Pons (tissue), 1 donor: Measurements from ENCODE around the gene RAPGEF3.

Experiments used
- DNase-seq: peaks from one replicate; pipeline ENCODE4 v3.0.0-alpha.2; 2016; ENCODE audit warnings: low spot score

RAPGEF3 gene

DNA sequence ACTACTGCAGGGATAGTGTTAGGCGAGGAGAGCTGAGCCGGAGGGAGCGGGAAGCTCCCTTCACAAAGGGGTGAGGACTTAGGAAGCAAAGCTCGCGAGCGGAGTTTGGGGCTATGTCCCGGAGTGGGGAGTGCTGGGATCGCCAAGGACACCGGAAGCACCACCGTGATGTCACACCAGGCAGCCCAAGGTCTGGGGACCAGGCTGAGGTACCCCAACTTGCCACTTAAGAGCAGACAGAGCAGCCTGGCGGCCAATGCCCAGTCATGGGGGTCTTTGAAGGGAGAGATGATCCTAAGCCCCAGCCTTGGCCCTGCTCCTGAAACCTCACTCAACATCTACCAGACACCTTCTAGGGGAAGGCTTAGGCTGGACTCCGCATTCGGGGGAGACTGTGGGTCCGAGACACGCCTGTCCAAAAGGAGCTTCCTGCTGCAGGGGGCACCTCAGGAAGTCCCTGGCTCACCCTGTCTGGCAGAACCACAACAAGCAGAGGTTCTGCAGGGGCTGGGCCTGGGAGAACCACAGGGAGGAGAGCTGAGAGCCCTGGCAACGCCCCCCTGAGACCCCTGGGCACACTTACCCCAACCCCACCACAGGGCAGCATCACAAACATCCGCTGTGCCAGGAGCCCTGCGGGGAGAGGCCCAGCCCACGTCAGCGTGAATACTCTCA, 32.1 kb upstream of the RAPGEF3 start:
- DNase-seq = no peak

DNA sequence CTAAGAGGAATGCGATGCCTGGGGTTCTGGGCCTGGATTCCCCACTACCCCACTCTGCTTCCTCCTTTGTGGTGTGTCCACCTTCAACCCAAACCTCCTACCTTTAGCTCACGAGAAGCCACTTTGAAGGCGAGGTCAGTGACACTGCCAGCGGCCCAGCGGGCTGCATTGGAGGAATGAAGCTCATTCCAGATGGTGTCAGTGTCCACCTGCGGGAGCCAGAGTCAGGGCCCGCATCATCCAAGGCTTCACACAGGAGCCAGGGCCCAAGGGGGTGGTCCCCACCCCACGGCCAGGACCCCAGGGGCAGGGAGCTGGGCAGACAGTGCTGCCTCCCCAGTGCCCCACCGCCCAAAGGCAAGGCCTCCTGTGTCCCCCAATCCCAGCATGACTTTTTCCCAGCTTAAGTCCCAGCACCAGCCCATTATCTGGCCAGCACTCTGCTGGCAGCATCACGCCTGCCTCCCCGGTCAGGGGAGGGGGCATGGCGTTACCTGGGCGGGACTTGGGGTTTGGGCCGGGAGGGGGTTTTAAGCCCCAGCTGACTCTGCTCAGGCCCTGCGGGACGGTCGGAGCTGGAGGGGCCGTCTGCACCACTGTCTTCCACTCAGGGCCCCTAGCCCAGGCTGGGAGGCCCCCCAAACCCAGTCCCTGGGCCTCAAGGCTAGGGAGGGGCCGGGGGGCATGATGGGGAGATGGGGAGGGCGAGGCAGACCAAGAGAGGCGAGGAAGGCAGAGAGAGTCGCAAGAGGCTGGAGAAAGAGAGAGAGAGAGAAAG, 31.2 kb upstream of the RAPGEF3 start:
- DNase-seq = no peak

DNA sequence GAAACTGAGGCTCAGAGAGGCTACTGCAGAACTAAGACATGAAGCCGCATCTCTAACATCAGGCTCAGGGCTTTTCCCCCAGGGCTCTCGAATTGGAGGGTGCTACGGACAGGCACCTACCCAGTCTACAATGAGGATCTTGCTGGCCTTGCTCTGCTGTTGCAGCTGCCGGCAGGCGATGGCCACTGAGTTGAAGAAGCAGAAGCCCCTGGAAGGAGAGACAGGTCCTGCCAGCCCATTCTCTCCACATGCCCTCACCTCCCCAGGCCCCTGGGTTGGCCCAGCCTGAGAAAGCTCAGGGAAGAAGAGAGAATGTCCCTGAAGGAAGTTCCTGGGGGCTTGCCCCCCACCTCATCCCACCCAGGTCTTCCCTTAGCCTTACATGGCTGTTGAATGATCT, 30.5 kb upstream of the RAPGEF3 start:
- no peak for DNase-seq

DNA sequence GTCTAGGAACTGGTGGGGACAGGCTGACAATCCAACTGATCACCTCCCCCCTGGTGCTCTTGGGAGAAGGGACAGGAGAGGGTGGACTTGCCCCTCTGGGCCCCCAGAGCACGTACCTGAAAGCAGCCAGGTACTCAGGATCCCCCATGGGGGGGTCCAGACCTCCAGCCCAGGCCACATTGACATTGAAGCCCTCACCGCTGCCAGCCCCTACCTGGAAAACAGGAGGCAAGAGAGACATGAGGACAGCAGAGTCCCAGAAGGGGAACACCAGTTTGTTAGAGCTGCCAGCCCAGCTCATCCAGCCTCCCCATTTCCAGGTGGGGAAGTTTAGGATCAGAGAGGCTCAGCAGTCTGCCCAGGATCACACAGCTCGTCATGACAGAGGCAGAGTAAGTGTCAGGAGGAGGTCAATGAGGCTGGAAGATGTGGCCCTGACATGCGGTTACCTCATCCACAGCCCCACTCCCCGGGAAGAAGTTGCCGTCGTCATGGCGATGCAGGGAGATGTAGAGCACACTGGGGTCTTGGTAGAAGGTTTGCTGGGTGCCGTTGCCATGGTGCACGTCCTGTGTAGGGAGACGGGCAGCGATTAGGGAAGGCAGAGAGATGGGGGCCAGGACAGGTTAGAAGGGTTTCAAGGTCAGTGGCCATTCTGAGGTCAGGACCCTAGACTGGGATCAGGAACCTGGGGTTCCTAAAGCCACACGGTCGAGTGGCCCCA, 29.1 kb upstream of the RAPGEF3 start:
- no peak for DNase-seq

DNA sequence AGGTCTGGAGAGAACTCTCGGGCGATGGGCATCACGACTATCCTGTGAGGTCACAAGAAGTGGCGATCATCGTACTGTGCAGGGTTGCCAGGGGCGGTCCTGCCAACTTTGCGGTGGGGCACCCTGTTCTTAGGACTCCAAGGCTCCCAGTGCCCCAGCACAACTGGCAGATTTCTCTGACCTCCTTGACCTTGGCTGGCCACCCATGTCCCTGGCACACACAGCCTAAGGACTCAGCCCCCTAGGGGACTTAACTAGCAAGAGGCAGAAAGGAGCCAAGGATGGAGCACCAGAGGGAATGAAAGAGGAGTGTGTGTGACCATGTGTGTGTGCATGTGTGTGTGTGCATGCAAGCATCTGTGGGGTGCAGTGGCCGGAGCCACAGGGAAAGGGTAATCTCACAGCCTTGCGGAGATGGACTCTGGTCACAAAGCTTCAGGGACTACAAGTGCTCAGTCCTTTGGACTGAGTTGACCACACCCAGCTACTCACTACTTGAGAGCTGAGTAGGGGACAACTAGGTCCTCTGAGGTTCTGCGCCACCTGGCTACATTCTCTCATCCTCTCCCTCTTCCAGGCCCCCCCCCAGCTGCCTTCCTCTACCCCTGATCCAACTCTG, 28.1 kb upstream of the RAPGEF3 start:
- DNase-seq = no peak

DNA sequence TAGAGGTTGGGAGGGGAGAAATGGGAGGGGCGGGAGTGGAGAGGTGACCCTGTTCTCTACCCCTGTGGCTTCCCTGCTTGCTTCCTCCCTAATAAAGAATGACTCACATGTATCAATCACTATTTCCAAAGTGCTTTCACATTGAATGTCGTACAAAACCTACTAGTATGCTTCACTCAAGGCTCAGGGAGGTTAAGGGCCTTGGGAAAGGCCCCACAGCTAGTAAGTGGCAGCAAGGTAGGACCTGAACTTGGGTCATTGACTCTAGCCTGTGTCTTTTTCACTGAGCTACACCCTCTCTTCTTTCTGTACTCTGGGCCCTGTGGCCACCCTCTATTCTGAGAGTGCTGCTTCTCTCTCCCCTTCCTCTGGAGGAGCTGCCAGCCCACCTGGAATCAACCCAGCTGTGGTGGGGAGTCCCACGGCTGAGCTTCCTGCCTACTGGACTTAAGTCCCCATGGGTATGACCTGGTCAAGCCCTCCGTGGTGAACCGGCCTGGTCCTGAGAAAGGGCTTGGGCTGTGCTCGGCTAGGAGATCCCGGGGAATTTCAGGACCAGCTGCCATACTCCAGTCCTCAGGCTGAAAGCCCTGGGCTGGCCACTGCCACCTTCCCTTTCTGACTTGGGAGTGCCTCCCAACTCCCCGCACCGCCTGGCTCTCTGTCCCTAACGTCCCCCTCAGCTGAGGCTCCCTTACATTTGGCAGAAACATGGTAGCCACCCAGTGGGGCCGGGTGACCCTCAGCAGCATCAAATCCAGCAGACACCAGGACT, 27.4 kb upstream of the RAPGEF3 start:
- DNase-seq = no peak

DNA sequence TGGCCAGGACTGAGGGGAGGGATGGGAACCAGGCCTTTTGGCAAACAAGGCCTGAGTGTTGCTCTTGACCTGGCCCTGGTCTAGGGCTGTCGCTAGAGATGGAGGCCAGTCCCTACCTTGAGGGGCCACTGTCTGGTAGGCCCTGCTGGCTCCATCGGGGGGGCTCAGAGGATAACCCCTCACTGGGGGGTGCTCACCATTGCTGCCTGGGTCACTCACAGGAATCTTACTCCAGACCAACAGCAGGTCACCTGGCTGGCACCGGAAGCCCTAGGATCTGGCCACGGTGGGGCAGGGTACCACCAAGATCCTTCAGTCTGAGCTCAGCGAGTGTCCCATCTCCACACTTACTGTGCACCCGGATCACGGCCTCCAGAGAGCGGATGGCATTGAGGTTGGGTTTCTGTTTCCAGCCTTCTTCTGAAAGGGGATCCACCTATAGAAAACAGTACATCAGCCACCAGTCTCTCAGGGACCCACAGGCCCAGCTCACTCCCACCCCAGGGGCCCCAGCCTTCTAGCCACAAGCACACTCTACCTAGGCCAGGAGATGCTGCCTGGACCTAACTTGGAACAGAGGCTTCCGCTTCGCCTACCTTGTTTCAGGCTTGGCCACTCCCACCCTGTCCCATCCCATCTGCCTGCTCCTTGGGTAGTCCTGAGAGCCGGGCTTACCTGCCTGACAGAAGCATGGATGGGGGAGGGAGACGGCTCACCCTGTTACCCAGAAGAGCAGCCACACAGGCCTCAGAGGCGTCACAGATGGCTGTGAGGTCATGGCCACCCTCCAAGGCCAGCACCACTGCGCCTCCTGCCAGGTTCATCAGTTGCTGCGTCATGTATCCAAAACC, 26.6 kb upstream of the RAPGEF3 start:
- DNase-seq = no peak

DNA sequence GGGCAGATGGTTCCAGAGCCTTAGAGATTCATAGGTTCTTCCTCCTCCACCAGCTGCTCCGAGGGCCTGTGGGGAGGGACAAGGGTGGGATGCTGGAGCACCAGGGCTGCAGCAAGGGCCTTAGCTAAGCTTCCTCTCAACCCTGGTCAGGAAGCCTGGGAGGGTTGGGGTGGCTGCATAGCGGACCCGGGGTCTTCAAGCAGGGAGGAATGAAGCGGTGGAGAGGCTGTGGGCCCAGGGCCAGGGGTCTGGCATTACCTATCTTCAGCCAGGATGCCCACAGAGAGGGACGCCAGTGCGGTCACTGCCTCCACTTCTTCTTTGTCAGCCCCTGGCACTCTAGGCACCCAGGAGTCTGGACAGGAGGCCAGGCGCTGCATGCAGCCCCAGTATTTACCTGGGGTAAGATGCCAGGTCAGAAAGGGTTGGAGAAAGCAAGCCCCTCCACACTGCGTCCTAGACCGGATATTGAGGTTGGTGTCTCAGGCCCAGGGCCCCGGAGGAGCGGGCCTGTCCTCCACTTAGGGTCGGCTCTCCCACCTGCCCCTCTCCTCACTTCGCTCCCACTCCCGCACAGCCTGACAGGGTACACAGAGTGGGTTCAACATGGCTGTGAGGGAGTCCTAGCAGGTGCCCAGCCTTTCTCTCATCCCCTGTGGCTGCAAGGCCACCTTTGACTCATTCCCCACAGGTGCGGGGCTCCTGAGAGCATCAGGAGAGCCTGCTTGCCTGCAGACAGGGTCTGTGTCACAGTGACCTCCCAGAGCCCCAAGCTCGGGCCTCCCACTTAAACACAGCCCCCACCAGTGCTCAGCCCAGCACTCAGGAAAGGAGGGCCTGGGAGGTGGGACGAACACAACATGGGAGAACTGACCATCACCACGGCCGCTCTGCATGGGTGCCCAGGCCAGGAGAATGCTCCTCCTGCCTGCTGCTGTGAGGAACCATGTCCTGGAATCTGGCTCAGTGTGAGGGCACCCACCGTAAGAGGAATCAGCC, 25.4 kb upstream of the RAPGEF3 start:
- no peak for DNase-seq

DNA sequence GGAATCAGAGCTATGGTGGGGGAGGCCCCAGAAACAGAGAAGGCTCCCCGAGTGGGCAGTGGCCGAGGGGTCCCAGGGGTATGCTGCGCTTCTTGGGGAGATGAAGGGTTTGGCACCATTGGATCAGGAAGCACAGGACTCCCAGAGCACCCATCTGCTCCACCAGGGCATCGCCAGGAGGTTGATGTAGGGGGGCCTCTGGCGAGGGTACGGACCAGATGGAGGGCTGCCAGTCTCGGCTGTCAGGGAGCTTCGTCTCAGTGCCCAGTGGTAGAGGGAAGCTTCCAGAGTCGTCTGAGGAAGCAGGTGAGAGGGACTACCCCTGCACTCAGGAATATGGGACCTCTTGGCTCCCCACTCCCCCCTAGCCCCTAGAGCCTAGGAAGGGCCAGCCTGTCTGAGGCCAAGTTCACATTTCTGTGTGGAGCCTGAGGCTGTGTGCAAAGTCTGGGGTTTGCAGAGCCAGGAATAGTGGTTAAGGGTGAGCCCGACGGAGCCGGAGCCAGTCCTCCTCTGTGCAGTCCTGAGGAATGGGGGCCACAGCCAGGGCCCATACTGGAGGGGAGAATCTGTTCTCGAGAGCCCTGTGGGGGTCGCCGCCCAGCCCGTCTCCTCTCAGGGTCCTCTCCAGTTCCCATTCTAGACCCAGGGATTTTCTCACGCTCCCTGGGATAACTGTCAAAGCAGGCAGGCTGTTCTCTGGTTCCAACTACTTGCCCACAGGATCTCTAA, 24.5 kb upstream of the RAPGEF3 start:
- no peak for DNase-seq

DNA sequence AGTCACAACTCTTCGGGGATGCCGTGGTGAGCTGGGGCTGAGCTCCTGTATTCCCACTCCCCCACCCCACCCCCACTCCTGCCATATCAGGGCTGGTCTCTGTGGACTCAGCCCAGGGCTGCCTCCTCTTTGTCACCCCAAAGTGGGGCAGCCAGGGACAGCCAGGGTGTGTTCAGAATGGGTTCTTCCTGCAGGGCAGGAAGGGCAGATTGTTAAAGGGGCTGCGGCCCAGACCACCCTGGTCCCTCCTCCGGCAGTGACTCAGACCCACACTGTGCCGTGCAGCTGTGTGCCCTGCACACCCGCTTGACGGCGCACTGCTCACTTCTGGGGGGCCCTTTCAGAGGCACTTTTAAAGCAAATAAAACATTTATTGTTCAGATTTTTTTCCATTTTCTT, 23.7 kb upstream of the RAPGEF3 start:
- DNase-seq = no peak

DNA sequence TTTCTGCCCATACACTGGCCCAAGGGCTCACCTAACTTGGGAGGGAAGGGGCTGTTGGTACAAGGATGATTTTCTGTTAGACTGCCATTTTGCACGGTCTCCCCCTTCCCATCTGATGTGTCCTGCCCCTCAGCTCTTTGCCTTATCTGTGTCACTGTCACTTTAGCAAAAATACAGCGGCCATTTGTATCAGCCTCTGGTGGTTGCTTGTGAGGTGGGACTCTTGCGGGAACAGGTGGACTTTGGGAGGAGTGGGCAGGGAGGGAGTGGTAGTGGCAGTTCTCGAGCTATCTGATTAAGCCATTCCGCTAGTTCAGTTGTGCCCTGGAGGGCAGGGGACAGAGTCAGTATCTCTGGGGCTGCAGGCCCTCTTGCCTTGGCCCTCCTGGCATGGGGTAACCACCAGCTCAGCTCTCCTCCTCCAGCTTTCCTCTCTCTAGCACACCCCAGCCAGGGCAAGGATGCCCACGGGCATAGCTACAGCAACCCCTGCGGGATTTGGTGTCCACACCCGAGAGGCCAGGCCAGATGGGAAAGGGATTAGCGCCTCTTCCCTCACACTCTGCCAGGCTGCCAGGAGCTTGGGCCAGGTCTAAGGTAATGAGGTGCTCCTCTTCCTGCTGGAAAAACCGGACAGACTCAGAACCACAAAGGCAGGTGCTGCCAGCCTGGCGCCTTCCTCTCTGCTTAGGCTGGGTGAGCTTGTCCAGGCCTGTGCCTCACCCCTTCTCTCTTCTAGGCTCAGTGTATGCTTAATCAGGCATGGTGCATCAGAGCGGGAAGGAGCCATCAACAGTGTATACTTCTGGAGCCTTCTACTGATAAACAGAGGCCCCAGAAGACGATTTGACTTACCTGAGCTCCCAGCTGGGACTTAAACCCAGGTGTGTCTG, 23.0 kb upstream of the RAPGEF3 start:
- DNase-seq = no peak

DNA sequence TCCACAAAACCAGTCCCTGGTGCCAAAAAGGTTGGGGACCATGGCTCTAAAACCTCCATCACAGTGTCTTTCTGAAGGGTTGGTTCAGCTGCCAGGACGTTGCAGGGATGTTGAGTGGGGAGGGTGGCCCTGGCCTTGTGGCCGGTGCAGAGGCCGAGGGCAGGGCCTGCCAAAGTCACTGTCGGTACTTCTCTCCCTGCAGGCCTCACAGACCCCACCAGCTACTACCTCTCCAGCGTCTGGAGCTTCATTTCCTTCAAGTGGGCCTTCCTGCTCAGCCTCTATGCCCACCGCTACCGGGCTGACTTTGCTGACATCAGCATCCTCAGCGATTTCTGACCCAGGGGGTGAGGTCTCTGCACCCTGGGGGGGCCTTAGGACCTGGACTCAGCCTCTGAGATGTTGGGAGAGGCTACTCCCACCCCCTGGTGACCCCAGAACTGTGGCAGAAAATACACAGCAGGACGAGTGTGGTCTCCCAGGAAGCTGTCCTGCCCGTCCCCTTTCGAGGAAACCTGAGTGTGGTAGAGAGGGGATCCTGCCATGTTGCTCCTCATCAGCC, 21.3 kb upstream of the RAPGEF3 start:
- DNase-seq = no peak

DNA sequence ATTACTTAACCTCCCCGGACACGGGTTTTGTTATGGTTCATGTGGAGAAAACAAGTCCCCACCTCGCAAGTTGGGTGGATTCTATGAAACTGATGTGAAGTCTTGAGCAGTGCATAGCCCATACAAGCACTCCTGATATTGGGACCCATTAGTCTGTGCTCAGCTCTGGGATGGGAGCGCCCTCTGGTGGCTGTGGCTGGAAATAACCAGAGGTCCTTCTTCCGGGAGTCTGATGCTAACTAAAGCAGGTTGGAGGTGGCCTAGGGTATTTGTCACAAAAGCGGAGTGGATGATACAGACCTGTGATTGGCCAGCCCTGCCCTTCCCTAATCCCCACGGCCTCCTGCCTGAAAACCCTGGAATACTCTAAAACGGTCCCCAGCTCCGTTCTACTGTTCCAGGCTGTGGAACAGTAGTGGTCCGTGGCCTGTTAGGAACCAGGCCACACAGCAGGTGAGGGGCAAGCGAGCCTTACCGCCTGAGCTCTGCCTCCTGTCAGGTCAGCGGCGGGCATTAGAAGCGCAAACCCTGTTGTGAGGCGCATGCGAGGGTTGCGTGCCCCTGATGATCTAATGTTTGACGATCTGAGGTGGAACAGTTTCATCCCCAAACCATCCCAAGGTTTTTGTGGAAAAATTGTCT, 20.7 kb upstream of the RAPGEF3 start:
- DNase-seq = peak; percentile 96

DNA sequence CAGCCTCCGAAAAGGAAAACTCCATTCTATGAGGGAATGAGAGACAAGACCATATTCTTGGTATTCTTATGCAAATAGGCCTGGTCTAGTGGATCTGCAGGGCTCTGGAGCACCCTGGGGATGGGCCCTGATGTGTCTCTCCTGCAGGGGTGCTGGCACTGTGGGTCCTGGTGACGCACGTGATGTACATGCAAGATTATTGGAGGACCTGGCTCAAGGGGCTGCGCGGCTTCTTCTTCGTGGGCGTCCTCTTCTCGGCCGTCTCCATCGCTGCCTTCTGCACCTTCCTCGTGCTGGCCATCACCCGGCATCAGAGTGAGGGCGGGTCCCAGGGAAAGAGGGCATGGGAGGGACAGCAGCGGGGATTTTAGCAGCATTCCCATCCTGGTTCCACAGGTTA, 20.2 kb upstream of the RAPGEF3 start:
- DNase-seq = peak; percentile 55

DNA sequence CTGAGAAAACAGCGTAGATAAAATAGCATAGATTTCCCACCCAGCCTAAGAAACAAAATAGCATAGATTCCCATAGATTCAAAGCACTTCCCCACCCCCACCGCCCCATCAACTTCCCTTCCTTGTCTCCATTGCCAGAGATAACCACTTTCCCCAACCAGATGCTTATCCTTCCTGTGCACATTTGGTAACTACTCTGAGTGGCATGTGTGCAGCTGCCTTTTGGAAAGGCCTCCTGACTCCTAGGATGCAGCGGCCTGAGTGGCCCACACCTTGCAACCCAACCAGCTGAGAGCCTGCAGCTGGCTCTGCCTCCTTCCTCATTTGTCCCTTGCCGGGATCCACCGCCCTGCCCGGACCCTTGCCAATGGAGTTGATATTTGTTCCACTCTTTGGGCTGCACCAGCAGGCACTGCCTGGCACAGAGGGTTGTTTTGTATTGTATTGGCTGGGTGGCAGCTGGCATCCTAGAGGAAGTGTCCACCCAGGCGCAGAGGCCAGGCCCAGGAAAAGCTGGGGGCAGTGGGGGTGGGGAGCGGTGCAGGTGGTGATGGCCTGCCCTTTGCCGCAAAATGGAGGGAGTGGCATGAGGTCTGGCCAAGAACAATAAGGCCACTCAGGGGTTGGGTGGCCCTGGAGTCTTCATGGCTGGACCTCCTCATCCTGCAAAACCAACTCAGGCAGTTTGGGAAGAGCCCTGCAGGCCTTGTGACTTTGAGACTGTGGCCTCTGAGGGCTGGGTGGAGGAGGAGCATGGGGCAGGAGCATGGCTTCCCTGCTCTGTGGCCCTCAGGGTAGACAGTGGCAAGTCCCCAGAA, 19.3 kb upstream of the RAPGEF3 start:
- peak; percentile 99 for DNase-seq

DNA sequence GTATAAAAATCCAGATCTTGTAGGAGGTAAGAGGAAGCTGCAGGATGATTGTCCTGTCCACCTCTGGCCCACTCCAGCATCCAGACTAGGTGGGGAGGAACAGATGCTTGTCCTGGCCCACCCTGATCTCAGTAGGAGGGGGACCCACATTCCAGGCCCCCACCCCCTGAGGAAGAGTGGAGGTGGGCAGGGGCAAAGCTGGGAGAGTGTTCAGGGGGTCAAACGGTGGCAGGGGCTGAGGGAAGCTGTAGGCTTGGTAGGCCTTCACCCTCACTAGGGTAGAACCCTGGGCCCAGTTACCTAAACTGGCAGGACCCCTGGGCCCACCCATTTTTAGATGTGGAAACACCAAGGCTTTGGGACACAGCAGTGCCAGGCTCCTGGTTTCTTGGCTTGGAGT, 18.5 kb upstream of the RAPGEF3 start:
- no peak for DNase-seq
